Right lobe of liver (tissue), 6 donors: ENCODE results near the gene ELAC2. TPM values are rescaled to one million over a fixed set of nuclear protein-coding genes. Genes with fewer than 3 reads are reported as not detected.

Source experiments
- ATAC-seq, 4 donors: fragments of 200-7000 bp; cut with Tn5 transposase; one replicate each; pipeline ENCODE4 v1.9.1; 2020; ENCODE audit warnings: mild to moderate bottlenecking in 4 of 4, moderate library complexity in 4 of 4
- DNase-seq, 3 donors: peaks; one replicate each; pipeline ENCODE4 v3.0.0-alpha.2; 2020
- H3K27ac ChIP-seq, 3 donors: fragments of 200-600 bp; one replicate each; pipeline ENCODE4 v1.8.0; 2022
- H3K27me3 ChIP-seq, 2 donors: fragments of 200-600 bp; one replicate each; pipeline ENCODE4 v1.8.0; 2022
- H3K36me3 ChIP-seq, 4 donors: fragments of 200-600 bp; sonication (generic) in 1 of 4; one replicate each; pipeline versions ENCODE4 v1.5.1 to v1.8.0; 2017 to 2022; ENCODE audit warnings: control low read depth in 1 of 4
- H3K4me1 ChIP-seq, 4 donors: fragments of 200-600 bp; sonication (generic) in 1 of 4; one replicate each; pipeline versions ENCODE4 v1.5.1 to v1.8.0; 2017 to 2022; ENCODE audit warnings: control low read depth in 1 of 4
- H3K4me3 ChIP-seq, 3 donors: fragments of 200-600 bp; one replicate each; pipeline ENCODE4 v1.8.0; 2022
- H3K9me3 ChIP-seq, 4 donors: fragments of 200-600 bp; sonication (generic) in 1 of 4; one replicate each; pipeline versions ENCODE4 v1.5.1 to v1.8.0; 2017 to 2022; ENCODE audit warnings: control low read depth in 1 of 4
- CTCF ChIP-seq, 4 donors: fragments of 200-600 bp in 3 of 4; fragments of 450-650 bp in 1 of 4; IDR thresholded peaks; one replicate each; pipeline versions ENCODE4 v1.5.1 to v1.8.0; 2016 to 2022; ENCODE audit warnings: antibody characterized with exemption in 4 of 4, mild to moderate bottlenecking in 2 of 4
- POLR2A ChIP-seq: fragments of 450-650 bp; IDR thresholded peaks from one replicate; pipeline ENCODE4 v1.6.1; 2017; ENCODE audit warnings: antibody characterized with exemption, mild to moderate bottlenecking
- WGBS: methylation state at CpG from one replicate; pipeline ENCODE4 v1.1.6; 2018; ENCODE audit warnings: low coverage, low lambda C conversion rate; ENCODE audit not compliant: insufficient coverage; ENCODE audit errors: missing lambda C conversion rate; 5-methylcytosine and 5-hydroxymethylcytosine counted together
- intact Hi-C, 2 donors: fragments of 100-400 bp; cut with DNase I; formaldehyde crosslinking; loops; one replicate each; pipeline versions ENCODE4 v1.11.2 to v1.14.1; 2022
- total RNA-seq, 6 experiments: library from RNA; depleted of rRNA in 2 of 6; stranded (reverse); fragments of >200 nt in 2 of 6; fragmentation: NEBNext Ultra II Directional in 3 of 6; extraction: Animal tissue kit (Norgen Biotek cat#: 25700) in 3 of 6; gene quantifications; one replicate each; pipeline versions ENCODE4 v1.1.0 to v1.2.4, GENCODE V29; 2016 to 2023
- donor health status: DM: no; HTN: yes; CAD: no.
- donor health status: DM: no; HTN: no; CAD: no.
- donor health status: DM: no; HTN: no; CAD: no.
- donor health status: DM: no; HTN: yes; CAD: no.
- donor health status: DM: no; HTN: yes; CAD: no.

ELAC2 gene
- total RNA-seq, 6 experiments from 2014 or later: 28.7 to 72.8 (median 36.2) TPM

DNA sequence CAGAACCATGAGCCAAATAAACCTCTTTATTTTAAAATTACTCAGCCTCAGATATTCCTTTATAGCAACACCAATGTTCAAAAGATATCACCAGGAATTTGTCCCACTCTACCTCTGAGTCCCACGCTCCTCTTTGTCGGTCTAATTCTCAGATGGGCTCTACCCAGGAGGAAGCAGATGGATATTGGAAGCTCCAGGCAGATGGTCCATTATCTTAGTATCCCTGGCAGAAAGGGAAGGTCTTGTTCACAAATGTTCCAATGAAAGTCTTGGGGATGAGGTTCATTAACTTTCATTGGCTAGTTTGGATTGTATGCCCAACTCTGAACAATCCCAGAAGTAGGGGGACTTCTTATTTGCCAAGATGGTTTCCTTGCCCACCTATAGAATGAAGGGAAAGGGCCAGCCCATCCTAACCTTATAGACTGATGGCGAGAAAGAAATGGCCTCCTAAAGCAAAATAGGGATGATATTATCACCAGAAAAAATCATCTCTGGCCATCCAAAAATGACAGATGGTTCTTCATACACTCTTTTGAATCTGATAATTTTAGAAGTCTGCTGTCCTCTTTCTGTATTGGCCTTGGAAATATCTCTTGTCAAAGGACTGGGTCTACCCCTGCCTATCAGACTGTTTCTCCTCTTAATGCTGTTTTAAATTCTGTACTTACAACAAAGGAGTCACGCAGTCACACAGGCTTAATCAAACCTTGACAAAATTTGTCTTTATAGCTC, 21.3 kb upstream of the ELAC2 start:
- H3K4me1 ChIP-seq: no peaks in the 10 kb centered on the region
- H3K27ac ChIP-seq: no peak overlapping the region
- no peaks in the 10 kb centered on the region for H3K27me3 ChIP-seq
- no peaks in the 10 kb centered on the region for H3K36me3 ChIP-seq
- ATAC-seq (no peak), DNase-seq (no peak)
- WGBS: 64% methylated on average over 4 of the region's 4 CpGs
- intact Hi-C loops: no loop called here
- no peak for TF ChIP-seq POLR2A
- TF ChIP-seq CTCF (IDR thresholded peaks at IDR 0.05): no peak
- H3K9me3 ChIP-seq: no peaks in the 10 kb centered on the region
- no peak overlapping the region for H3K4me3 ChIP-seq

- no peak for TF ChIP-seq POLR2A
- TF ChIP-seq CTCF (IDR thresholded peaks at IDR 0.05): no peak
- Histone ChIP-seq H3K27me3 (no peaks in the 10 kb centered on the region), H3K4me3 (no peak overlapping the region), H3K4me1 (no peaks in the 10 kb centered on the region), H3K27ac (no peak overlapping the region), H3K36me3 (no peaks in the 10 kb centered on the region), H3K9me3 (no peaks in the 10 kb centered on the region)
- intact Hi-C loops: no loop called here
- DNase-seq: no peak
- no peak for ATAC-seq
These were observed 18.9 kb upstream of the ELAC2 start for GRCh38 chr17:13036751-13037150.

- TF ChIP-seq POLR2A (no peak), CTCF (IDR thresholded peaks at IDR 0.05) (no peak)
- intact Hi-C loops: no loop called here
- H3K4me3 ChIP-seq: no peak overlapping the region
- ATAC-seq (no peak), DNase-seq (no peak)
- H3K27ac ChIP-seq: no peak overlapping the region
- H3K9me3 ChIP-seq: no peaks in the 10 kb centered on the region
- WGBS: 85% methylated on average over 1 of the region's 1 CpG
- H3K27me3 ChIP-seq: no peaks in the 10 kb centered on the region
- no peaks in the 10 kb centered on the region for H3K36me3 ChIP-seq
- no peaks in the 10 kb centered on the region for H3K4me1 ChIP-seq
These were observed 17.6 kb upstream of the ELAC2 start for GRCh38 chr17:13035420-13035819.

DNA sequence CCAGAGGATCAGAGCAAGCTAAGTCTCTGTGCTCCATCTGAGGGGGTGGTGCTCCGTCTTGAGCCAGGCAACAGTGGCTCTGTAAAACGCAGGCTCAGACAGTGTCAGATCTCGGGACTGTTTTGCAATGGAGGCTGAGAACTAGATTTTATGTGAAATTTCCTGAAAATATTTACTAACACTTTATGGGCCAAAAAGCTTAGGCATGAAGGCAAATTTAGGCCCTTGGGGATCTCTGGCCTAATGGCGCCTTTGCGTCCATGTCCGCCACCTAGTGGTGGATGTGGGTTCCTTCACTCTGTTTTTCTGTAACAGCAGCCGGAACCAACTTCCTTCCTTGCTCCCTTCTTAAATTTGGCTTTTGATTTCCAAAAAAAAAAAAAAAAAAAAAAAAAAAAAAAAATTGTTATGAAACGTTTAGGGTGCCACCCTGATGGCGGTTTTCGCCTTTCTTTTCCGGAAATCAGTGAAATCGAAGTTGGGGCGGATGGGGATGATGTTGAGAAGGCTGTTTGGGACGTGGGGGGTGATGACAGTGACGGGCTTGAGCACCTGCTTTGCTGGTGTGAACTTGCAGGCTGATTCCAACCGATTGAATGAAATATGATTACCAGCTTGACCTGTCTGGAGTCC, 14.0 kb upstream of the ELAC2 start:
- 37% methylated on average over 16 of the region's 16 CpGs for WGBS
- no peaks in the 10 kb centered on the region for H3K9me3 ChIP-seq
- TF ChIP-seq POLR2A (no peak), CTCF (IDR thresholded peaks at IDR 0.05) (peak; percentile 50 to 89 (median 84))
- ATAC-seq (peak; percentile 79 to 89 (median 86)), DNase-seq (no peak)
- H3K4me1 ChIP-seq: no peaks in the 10 kb centered on the region
- intact Hi-C loops: no loop called here
- no peak overlapping the region for H3K4me3 ChIP-seq
- H3K27me3 ChIP-seq: no peaks in the 10 kb centered on the region
- H3K27ac ChIP-seq: no peak overlapping the region
- H3K36me3 ChIP-seq: no peaks in the 10 kb centered on the region
